GM21529 (cell line): ENCODE measurements around the gene CUX1.
A peak's percentile ranks its signal among the peaks of the same experiment; 100 is the strongest.
"Not testable (repeated sequence)": the region's sequence is repeated elsewhere in the genome, so short reads cannot be mapped to it uniquely, and the experiment has no call there.

Experiments
- ATAC-seq: cut with Tn5 transposase; IDR thresholded peaks from one replicate; pipeline ENCODE4 v1.9.1; 2021; ENCODE audit not compliant: unreplicated experiment

CUX1 gene

DNA sequence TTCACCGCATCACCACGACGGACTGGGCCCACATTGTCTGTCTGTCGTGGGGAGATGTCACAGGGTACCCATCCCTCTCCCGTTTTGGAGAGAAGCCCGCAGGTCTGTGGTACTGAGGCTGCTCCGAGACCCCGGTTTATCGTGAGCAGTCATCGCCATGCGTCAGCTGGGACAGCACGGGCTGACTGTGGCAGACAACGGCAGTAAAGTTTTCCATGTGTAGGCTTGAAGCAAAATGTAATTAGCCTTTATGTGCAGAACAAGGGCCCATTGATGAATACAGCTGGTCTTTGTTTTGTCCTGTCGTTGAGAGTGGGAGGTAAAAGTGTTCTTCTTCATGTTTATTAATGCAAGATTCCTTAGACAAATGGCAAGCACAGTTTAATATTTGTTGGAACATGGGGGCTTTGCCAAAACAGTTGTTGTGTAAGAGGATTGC, 301.8 kb downstream of the CUX1 start:
- no peak for ATAC-seq

DNA sequence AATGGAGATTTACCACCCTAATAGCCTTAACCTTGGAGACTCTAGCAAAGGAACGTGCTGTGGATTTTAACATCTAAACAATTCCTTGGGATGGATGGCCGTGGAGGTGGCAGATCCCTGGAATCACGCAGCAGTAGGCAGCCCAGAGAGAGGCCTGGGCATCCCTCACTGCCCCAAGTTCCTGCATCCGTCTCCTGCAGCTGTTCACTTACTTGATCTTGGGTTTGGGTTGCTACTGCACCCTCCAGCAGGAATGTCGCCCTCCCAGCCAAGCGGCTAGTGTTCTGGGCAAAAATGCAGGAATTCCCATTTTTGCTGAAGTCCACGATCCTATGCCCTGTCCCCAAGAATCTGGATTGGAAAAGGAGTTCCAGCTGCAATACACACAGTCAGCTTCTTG, 302.5 kb downstream of the CUX1 start:
- no peak for ATAC-seq

DNA sequence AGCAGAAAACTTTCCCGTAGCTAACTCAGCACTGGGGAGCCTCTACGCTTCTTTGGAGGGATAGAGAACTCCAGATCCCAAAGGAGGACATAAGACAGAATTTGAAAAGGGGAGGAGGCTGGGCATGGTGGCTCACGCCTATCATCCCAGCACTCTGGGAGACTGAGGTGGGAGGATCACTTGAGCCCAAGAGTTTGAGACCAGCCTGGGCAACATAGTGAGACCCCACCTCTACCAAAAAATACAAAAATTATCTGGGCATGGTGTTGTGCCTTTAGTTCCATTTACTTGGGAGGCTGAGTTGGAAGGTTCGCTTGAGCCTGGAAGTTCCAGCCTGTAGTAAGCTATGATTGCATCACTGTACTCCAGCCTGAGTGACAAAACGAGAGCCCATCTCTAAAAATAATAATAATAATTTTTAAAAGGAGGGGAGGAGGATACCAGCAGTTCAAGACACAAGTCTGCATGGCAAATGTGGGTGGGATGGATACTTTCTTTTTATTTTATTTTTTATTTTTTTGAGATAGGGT, 303.3 kb downstream of the CUX1 start:
- ATAC-seq, result no peak

DNA sequence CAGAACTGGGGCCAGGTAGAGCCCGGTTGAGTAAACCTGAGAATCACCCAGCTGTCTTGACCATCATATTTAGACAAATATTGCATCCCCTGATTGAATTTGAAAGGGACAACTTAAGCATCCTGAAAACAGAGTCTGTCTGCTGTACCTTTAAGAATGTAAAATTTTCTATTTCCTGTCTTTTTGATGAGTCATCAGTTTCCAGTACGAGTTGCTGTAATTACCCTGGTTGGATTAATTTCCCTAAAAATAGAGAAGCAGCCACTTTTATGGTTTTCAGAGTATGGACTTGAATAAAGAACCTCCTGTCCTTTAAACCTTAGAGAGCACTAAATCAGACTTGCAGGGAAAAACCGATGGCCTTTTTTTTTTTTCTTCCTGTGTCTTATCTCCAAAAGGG, 304.6 kb downstream of the CUX1 start:
- no peak for ATAC-seq

DNA sequence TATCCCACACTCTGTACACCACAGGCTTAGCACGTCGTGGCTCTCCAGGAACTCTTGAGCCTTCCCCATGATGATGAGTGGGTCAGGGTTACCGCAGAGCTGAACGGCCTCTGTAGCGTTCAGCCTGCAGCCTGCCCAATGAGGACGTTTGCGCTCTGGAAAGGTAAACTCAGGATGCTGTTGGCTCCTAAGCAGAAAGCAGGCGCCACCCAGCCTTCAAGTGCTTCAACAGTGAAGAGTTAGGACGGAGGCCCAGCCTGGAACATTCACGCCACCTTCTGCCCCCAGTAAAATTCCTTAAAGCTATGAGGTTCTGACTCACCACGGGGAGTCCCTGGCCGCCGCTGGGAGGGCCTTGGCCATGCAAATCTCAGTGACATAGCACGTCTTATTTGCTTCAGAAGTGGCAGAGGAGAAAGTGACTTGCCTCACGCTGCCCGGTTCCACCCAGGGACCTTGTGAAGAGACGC, 307.7 kb downstream of the CUX1 start:
- peak; percentile 80 for ATAC-seq

DNA sequence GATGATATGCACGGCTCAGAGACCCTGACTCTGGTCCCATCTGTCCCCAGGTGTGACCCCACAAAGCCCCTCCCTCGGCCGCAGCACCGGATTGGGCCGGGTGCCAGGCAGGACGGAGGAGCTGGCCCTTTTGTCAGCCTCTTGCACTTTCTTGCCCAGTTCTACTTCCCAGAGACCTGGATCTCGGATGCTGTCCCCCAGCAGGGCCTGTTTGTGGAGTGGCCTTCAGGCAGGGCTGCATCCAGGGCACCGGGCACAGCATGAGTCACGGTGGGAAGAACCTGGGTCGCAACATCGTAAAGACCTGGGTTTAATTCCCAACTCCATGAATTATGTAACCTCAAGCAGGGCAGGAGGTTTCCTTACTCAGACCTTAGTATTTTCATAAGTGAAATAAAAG, 310.9 kb downstream of the CUX1 start:
- no peak for ATAC-seq

DNA sequence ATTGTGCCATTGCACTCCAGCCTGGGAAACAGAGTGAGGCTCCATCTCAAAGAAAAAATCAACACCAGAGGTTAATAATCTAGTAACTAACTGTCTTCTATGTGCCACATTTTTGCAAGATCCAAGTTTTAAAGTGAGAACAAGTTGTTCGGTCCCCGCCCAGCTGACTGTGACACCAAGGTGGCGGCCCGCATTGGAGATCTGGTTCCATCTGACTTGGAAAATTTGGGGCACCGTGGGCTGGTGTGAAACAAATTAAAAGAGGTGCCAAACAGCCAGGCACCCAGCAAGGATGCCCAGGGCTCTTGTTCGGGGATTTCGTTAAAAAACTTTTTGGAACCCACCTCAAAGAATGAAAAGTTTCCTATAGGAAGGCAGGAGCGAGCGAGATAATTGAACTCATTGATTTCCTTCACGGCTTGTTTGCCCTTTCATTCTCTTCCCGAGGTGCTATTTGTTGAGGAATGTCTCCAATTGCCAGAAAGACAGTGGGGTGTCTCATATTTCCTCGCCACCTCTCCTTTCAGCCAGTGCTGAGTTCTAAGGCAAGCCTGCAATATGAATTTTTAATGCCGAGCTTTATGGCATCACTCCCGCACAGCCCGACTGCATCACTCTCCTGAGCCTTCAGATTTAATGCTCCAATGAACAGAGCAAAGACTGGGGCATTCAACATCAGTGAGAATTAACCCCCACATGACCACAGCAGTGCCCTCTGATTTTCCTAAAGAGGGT, 312.4 kb downstream of the CUX1 start:
- ATAC-seq, result no peak

DNA sequence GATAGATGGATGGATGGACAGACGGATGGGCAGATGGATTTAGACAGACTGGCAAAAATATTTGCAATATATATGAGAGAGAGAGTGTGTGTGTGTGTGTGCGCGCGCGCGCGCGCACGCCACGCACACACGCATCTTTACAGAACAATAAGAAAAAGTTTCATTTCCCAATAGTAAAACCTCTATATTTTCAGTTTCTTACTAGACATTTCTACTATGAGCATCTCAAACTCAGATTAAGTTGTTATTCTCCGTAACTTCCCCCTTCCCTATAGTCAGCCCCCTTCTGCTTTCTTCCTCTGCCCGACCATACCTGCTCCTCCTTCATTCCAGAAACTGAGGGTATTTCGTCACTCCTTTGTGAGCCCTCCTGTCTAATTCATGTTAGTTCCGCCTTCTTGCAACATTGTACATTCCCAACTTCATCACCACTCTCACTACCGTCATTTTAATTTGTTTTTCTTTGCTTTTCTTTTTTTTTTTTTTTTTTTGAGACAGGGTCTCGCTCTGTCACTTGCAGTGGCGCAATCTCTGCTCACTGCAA, 314.9 kb downstream of the CUX1 start:
- ATAC-seq, result no peak

DNA sequence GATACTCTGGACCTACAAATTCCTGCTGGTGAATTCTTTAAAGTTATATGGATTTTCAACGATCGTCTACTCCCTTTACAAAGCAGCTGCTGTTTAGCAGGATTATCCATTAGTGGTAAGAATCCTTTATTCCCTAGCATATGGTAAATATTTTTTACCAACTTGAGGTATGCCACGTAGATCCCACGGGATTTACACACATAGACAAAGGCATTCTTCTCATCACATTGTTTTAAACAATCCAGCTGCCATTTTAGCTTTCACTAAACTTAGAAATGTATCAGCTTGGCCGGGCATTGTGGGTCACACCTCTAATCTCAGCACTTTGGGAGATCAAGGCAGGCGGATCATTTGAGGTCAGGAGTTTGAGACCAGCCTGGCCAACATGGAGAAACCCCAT, 321.2 kb downstream of the CUX1 start:
- ATAC-seq, result no peak

DNA sequence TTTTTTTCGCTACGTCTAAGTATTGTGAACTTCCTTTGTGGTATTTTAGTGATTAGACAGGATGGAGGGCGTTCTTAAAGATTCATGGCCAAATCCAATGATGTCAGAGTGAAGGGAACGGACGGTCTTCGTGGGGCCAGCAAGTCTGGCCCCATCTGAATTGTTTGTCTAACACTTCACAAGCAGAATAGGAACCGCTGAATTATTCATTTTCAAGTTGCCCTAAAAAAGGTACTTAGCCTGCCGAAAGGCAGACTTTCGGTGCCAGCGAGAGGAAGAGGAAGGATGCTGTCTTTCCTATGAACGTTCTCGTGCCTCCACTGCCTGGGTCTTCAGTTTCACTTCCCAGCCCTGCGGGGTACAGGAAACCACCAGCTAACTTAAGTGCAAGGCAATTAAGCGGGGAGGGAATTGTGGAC, 323.5 kb downstream of the CUX1 start:
- ATAC-seq, result no peak

DNA sequence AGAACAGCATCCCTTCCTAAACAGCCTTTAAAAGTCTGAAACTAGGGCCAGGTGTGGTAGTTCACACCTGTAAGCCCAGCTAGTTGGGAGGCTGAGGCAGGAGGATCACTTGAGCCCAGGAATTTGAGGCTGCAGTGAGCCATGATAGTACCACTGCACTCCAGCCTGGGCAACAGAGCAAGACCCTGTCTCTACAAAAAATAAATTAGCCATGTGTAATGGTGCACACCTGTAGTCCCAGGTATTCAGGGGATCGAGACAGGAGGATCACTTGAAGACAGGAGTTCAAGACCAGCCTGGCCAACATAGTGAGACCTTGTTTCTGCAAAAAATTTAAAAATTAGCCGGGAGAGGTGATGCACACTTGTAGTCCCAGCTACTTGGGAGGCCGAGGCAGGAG, 325.0 kb downstream of the CUX1 start:
- ATAC-seq, result not testable (repeated sequence)

DNA sequence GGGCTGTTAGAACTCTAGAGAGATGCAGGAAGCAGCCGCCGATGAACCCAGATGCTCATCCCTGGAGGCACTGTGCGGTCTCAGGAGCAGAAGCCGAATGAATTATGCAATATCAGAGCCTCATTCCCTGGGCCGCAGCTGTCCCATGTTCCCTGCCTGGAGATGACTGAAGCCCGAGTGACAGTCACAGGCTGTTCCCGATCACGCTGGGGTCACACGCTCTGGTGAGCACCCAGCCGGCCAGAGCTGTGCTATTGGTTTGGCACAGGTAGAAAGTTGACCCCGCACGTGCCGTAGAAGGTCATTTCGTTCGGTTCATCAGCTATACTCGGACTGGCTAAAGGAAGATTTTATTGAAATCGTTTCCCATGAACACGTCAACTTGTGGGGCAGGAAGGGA, 328.7 kb downstream of the CUX1 start:
- no peak for ATAC-seq

DNA sequence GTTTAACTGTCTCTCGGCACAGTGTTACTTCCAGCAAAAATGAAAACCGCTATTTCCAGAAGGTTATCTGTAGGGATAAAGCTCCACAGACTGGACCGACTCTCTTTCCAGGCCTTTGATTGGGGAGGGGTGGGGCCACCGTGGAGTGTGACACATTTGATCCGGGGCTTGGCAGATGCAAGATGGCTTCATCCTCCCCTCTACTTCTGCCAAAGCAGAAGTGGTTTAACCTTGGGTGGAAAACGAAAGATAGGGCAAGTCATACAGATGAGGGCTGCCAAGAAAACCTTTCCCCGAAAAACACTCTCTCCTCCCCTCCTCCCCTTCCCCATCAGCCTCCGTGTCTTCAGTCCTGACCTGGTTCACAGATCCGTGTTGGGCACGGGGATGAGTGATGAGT, 329.6 kb downstream of the CUX1 start:
- ATAC-seq, result no peak

DNA sequence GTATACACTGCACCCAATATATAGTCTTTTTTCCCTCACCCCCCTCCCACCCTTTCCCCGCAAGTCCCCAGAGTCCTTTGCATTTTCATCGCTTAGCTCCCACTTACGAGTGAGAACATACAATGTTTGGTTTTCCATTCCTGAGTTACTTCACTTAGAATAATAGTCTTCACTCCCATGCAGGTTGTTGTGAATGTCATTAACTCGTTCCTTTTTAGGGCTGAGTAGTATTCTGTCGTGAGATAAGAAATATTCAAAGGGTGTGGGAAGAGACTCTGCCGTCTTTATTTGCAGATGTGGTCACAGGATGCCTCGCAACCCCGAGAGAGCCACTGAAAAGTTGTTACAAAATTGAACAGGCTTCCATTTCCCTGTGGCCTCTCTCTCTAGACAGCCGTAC, 331.4 kb downstream of the CUX1 start:
- no peak for ATAC-seq

DNA sequence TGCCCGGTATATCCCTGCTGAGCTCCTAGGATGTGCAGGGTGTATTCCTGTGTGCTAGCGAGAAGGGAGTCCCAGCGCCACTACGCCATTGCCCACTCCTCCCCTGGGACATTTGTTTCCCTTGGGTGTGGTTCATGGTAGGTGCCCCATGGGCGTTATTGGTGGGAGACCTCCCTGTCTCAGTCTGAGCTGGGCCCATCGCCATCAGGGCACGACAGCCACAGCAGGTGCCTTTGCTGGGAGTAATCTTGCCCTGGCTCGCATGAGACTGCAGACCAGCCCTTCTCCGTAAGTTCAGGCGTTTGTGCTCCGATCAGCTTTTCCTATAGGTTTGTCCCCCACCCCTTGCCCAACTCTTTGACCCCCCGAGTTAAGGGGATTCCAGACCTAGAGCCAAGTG, 332.0 kb downstream of the CUX1 start:
- ATAC-seq, result no peak

DNA sequence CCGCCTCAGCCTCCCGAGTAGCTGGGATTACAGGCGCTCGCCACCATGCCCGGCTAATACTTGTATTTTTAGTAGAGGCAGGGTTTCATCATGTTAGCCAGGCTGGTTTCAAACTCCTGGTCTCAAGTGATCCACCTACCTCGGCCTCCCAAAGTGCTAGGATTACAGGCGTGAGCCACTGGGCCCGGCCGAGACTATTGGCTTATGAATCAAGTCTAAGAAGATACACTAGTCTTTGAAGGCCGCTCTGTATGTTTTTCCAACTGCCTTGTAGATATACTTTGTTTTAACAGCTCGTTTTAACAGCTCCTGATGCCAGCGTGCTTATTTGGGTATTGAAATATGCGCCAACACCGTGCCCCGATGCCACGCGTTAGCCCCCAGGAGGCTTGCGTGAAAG, 332.8 kb downstream of the CUX1 start:
- ATAC-seq, result no peak

DNA sequence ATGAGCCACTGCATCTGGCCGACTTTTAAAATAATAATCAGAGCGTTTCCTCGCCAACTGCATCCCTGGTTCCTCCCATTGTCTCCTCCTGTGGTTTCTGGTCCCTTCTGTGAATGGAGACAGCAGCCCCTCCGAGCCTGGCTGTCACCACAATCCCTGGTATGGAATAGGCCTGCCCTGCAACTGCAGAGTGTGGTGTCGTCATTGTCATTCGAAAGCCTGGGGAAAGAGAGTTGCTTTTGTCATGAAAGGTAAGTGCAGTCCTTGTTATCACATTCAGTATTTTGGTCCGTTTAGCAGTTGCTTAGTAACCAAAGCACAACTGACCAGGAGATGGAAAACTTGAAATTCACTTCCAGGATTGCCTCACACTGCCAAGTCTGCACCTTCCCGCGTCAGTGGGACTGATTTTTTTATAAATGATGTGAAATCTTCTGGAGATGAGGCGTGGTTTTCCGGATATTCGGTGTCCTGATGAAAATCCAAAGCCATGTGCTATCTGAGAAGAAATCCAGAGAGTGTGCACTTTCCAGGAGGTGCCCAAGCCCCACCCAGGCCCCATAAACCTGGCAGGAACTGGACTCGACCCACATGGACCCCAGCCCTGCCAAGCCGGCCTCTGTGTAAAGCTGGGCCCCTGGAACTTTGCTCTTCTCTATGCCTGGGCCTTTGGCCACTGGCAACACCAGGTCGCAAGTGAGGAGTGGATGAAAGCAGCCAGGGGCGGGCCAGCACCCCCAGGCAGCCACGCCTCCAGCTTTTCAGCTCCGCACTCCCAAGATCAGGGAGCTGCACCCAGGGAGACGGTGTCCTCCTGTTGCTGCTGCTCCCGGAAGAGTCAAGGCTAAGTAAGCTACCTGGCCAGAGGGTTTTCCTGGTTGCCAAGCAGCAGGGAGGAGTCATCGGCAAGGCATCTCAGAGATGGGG, 335.5 kb downstream of the CUX1 start:
- ATAC-seq, result no peak

DNA sequence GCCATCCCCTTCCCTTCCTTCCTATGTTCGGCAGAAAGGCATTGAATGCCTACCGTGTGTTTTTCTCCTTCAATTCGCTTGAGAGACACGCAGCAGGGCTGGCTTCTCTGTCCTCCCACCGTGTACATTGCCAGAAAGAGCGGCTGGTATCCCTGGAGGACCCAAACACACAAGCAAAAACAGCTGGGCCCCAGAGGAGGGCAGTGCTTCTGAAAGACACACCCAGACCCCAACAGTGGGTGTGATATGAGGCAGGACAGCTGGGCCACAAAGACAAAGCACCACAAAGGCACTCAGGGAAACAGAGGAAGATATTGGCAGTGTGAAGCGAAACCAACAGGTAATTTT, 336.1 kb downstream of the CUX1 start:
- ATAC-seq, result no peak

DNA sequence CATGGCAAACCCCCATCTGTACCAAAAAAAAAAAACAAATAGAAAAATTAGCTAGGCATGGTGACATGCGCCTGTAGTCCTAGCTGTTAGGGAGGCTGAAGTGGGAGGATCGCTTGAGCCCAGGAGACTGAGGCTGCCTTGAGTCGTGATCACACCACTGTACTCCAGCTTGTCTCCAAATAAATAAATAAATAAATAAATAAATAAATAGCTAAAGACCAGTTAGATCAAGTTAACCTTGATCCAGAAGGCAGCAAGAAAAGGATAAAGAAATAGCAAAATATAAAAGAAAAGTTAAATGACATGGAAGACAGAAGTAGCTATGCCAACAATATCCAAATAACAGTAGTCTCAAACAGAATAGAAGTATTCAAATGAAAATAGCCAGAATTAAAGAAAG, 337.0 kb downstream of the CUX1 start:
- ATAC-seq, result no peak

DNA sequence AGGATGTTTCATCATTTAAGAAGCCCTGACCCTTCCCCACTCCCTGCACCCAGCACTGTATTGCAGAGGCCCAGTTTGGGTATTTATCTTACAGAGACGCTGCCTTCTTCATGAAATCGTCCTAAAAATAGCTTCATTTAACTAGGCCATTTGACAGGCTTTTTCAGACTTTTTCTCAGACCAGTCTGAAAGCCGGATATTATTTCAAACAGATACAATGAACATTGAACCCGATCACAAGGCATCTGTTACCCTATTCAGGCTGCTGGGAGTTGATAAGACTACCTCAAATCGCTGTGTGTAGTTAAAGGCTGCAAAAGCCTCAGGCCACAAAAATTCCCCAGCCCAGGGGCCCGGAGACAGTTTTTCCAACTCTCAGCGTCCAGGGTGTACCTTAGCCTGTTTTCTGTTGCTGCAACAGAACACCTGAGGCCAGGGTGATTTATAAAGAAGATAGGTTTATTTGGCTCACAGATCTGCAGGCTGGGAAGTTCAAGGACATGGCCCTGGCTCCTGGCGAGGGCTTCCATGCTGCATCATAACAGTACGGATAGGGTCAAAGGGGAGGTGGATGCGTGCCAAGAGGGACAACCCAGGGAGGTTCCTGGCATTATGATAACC, 338.5 kb downstream of the CUX1 start:
- no peak for ATAC-seq

DNA sequence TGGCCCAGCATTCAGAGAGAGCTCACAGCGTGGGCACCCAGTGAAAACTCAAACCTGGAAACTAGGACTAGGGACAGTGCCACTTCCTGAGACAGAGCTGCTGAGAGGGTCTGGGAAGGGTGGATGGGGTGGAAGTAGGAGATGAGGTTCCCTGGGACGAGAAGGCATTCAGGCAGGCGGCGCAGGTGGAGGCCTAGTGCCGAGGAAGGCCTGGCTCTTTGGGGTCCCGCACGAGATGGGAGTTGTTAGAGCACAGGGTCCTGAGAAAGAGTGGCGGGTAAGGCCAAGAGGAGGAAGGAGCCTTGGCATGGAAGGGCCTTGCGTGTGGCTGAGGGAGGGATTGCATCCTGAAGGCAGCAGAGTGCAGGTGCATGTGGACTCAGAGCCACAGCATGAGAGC, 339.4 kb downstream of the CUX1 start:
- ATAC-seq, result no peak
